Stimulated activated CD8-positive, alpha-beta memory T cell treated with anti-CD3 and anti-CD28 coated beads, Interleukin-4, amount 100 ng/mL, for 48 hours (primary cell): Measurements from ENCODE around the gene RBMXL2.

Source experiments
- DNase-seq: peaks from one replicate; pipeline ENCODE4 v3.0.0-alpha.2; 2020

The RBMXL2 gene

GRCh38 chr11:7088921-7089320 is at the start of gene RBMXL2:
Gene RBMXL2, plus strand, starts transcription at chr11:7088998. Its CDS starts 123 bp downstream, at chr11:7089121.
- no peak for DNase-seq

- no peak for DNase-seq
Observed at GRCh38 chr11:7046474-7047175, 42.2 kb upstream of the RBMXL2 start.

- no peak for DNase-seq
Observed at GRCh38 chr11:7050191-7050590, 38.6 kb upstream of the RBMXL2 start.

- no peak for DNase-seq
Observed at GRCh38 chr11:7056828-7057513, 31.8 kb upstream of the RBMXL2 start.

GRCh38 chr11:7057641-7058040 is 31.2 kb upstream of the RBMXL2 start:
- no peak for DNase-seq

- no peak for DNase-seq
Observed at GRCh38 chr11:7060868-7061267, 27.9 kb upstream of the RBMXL2 start.

- no peak for DNase-seq
Observed at GRCh38 chr11:7062534-7062933, 26.3 kb upstream of the RBMXL2 start.

GRCh38 chr11:7072401-7073028 is 16.3 kb upstream of the RBMXL2 start:
- DNase-seq = no peak

GRCh38 chr11:7077101-7077500 is 11.7 kb upstream of the RBMXL2 start:
- DNase-seq = no peak

GRCh38 chr11:7079545-7080135 is 9.2 kb upstream of the RBMXL2 start:
- no peak for DNase-seq

GRCh38 chr11:7080900-7081299 is 7.9 kb upstream of the RBMXL2 start:
- DNase-seq = no peak

GRCh38 chr11:7081441-7081840 is 7.4 kb upstream of the RBMXL2 start:
- DNase-seq = no peak

GRCh38 chr11:7089328-7090251 is 792 bp downstream of the RBMXL2 start:
- DNase-seq = no peak

GRCh38 chr11:7098235-7098832 is 9.5 kb downstream of the RBMXL2 start:
- no peak for DNase-seq

GRCh38 chr11:7115780-7116179 is 27.0 kb downstream of the RBMXL2 start:
- no peak for DNase-seq

- no peak for DNase-seq
Observed at GRCh38 chr11:7116370-7116769, 27.6 kb downstream of the RBMXL2 start.

- DNase-seq = no peak
Observed at GRCh38 chr11:7138051-7138450, 49.3 kb downstream of the RBMXL2 start.
